GM18867 (cell line): Measurements from ENCODE around the gene TYK2.
"Not testable (repeated sequence)": the region's sequence is repeated elsewhere in the genome, so short reads cannot be mapped to it uniquely, and the experiment has no call there.

ENCODE experiments used
- ATAC-seq: cut with Tn5 transposase; IDR thresholded peaks from one replicate; pipeline ENCODE4 v1.9.1; 2021; ENCODE audit warnings: mild to moderate bottlenecking, moderate library complexity; ENCODE audit not compliant: unreplicated experiment

TYK2 gene

GRCh38 chr19:10380313-10381102, at the start of gene TYK2:
Gene TYK2 (minus strand): TSS chr19:10380572. CDS start chr19:10378406, 2,166 bp downstream.
- ATAC-seq, result peak; percentile 92

GRCh38 chr19:10428996-10429381, 48.6 kb upstream of the TYK2 start:
- no peak for ATAC-seq

- no peak for ATAC-seq
These were observed 46.8 kb upstream of the TYK2 start for GRCh38 chr19:10427169-10427568.

GRCh38 chr19:10424011-10424637, 43.8 kb upstream of the TYK2 start:
- ATAC-seq, result no peak

- ATAC-seq, result no peak
These were observed 42.5 kb upstream of the TYK2 start for GRCh38 chr19:10422846-10423245.

- no peak for ATAC-seq
These were observed 41.7 kb upstream of the TYK2 start for GRCh38 chr19:10422046-10422461.

GRCh38 chr19:10421240-10422045, 41.1 kb upstream of the TYK2 start:
- ATAC-seq, result no peak

- ATAC-seq, result no peak
These were observed 40.3 kb upstream of the TYK2 start, which contains the start of gene PDE4A for GRCh38 chr19:10420444-10421239. Gene PDE4A (plus strand): TSS chr19:10420538. CDS start chr19:10420765, 227 bp downstream.

GRCh38 chr19:10419646-10420443, 39.5 kb upstream of the TYK2 start:
- ATAC-seq, result no peak

- no peak for ATAC-seq
These were observed 38.9 kb upstream of the TYK2 start for GRCh38 chr19:10419200-10419645.

GRCh38 chr19:10418485-10419199, 38.3 kb upstream of the TYK2 start:
- ATAC-seq, result no peak

GRCh38 chr19:10418235-10418484, 37.8 kb upstream of the TYK2 start:
- no peak for ATAC-seq

- no peak for ATAC-seq
These were observed 37.3 kb upstream of the TYK2 start for GRCh38 chr19:10417541-10418234.

GRCh38 chr19:10416380-10417257, 36.2 kb upstream of the TYK2 start:
- ATAC-seq, result peak; percentile 58

- no peak for ATAC-seq
These were observed 35.7 kb upstream of the TYK2 start for GRCh38 chr19:10416083-10416379.

GRCh38 chr19:10412257-10412977, 32.0 kb upstream of the TYK2 start:
- peak; percentile 56 for ATAC-seq

- ATAC-seq, result not testable (repeated sequence)
These were observed 30.9 kb upstream of the TYK2 start for GRCh38 chr19:10411224-10411623.
